GM18909 (cell line): ENCODE results near the gene TMBIM6.

ENCODE experiments used
- ATAC-seq: cut with Tn5 transposase; IDR thresholded peaks from one replicate; pipeline ENCODE4 v1.9.1; 2021; ENCODE audit warnings: mild to moderate bottlenecking; ENCODE audit not compliant: unreplicated experiment, poor library complexity

TMBIM6 gene

GRCh38 chr12:49811136-49811535 is 69.8 kb downstream of the TMBIM6 start:
- ATAC-seq = no peak

GRCh38 chr12:49811961-49812401 is 70.6 kb downstream of the TMBIM6 start:
- ATAC-seq = no peak

- no peak for ATAC-seq
Observed at GRCh38 chr12:49813131-49813530, 71.8 kb downstream of the TMBIM6 start.
